ENCODE results near the gene PIK3CD.
"Not testable (repeated sequence)": the region's sequence is repeated elsewhere in the genome, so short reads cannot be mapped to it uniquely, and the experiment has no call there.

PIK3CD gene

DNA sequence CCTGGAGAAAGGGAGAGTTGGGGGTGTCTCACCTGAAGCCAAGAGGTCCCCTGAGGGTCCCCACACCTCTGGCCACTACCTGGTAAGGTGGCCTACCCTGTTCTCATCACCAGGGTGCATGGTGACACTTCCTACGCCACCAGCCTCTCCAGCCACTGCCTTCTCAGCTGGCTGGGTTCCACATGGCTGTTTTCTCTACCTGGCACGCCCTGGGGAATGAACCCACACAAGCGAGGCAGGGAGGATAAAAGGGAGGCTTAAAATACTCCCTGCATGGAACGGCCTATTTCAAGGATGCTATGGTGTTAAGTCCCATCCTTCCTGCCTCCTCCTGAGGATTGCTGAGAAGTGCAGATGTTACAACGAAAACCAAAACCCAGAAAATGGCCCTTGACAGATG is 84.7 kb downstream of the PIK3CD start:
- DNase-seq (ENCODE audit: low read depth), result no peak

DNA sequence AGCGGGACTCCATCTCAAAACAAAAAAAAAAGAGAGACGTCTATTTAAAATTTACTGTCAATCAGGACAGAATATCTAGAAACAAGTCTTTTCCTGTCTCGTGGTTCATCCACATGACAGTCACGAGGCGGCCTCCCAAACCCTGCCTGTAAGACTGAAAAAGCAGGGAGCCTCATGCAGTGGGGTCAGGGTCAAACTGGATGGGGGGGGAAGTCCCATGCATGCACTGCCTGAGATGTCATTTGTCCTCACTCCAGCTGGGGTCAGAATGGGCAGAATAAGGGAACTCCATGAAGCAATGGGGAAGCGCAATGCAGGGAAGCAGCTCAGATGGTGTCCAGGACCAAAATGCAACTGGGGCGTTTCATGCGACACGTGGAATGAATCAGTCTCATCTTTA is 85.5 kb downstream of the PIK3CD start:
- DNase-seq (ENCODE audit: low read depth), result no peak

DNA sequence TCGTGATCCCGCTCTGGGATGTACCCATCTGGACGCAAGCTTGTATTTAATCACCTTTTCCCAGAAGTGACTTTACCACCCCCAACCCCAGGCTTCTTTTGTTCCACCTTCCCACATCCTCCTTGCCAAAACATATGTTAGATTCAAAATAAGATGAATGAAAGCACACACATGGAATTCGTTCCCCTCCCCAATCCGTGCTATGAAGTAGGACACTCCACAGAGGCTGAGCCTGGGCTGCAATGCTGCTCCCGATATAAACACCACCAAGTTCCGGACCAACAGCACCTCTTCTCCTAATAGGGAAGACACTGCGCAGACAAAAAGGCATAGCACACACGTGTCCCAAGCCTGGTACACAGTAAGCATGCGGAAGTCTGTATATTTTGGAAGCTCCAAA is 86.1 kb downstream of the PIK3CD start:
- DNase-seq (ENCODE audit: low read depth), result no peak

DNA sequence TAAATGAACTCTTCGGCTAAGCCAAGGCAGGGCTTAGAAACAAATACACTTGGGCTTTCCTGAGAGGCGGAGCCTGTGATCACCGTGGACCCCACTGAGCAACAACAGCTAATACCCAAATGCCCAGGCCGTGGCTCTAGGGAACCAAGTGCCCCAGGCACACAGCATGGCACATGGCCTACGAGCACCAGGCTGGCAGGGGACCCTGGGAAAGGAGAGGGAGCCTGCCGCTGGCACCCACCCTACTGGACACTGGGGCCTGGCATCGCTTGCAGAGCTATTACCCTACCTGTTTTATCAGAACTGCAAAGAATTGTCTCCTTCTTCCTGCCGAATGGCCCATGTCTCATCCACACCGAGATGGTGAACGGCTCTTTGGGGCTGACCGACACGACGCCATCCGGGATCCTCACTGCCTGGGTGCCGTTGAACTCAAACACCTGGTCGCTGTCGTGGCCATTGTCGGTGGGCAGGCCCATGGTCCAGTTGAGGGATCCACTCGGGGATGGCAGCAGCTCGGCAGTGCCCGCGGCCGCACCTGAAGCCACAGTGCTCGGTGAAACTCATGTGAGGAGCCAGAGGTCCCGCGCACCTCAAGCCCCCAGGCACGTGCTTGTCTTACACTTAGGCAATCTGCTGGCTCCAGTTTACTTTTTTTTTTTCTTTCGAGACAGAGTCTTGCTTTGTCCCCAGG is 92.7 kb downstream of the PIK3CD start:
- no peak for DNase-seq (ENCODE audit: low read depth)

DNA sequence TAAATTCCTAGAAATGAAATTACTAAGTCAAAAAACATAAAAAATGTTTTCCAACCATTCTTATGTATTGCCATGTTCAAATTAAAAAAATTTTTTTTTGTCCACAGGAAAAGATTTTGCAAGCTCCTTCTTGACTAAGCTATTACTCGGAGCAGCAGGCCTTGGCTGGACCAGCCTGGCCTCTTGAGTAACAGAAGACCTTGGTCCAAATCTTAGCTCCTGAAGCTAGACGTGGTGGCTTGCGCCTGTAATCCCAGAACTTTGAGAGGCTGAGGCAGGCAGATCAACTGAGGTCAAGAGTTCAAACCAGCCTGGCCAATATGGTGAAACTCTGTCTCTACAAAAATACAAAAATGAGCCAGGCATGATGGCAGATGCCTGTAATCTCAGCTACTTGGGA is 94.7 kb downstream of the PIK3CD start:
- DNase-seq (ENCODE audit: low read depth), result peak; percentile 41

DNA sequence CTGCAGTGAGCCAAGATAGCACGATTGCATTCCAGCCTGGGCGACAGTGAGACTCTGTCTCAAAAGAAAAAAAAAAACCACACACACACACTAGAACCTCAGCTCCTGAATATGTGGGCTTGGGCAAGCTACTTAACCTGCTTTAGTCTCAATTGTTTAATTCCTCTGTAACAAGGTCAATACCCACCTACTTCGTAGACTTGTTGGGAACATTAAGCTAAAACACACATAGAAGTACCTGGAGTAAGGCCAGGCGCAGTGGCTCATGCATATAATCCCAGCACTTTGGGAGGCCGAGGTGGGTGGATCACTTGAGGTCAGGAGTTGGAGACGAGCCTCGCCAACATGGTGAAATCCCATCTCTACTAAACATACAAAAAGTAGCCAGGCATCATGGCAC is 95.1 kb downstream of the PIK3CD start:
- no peak for DNase-seq (ENCODE audit: low read depth)

DNA sequence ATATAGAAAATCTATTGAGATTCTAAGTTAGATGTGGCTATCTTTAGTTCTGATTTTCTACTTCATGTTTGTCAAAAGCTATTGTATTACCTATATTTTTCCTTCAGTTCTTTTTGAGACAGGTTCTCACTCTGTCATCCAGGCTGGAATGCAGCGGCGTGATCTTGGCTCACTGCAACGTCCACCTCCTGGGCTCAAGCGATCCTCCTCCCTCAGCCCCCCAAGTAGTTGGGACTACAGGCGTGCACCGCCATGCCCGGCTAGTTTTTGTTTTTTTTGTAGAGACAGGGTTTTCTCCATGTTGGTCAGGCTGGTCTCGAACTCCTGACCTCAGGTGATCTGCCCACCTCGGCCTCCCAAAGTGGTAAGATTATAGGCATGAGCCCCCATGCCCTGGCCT is 96.9 kb downstream of the PIK3CD start:
- DNase-seq (ENCODE audit: low read depth), result not testable (repeated sequence)

DNA sequence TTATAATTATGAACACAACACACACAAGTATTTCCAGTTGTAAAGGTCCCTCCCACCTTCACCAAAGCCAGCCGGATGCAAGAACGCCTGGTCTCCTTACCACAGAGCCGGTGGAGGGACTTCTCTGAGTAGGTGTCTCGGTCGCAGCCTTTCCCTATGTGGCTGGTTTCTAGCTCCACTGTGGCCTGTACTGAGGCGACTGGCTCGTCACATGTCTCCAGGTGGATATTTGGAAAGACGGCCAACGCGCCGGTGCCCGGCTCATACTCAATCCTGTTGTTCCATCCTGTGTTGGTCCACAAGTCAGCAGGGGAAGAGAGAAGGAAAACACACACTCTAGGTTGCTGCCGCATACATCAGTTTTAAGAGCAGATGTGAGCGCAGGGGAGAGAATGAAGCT is 97.8 kb downstream of the PIK3CD start:
- no peak for DNase-seq (ENCODE audit: low read depth)

DNA sequence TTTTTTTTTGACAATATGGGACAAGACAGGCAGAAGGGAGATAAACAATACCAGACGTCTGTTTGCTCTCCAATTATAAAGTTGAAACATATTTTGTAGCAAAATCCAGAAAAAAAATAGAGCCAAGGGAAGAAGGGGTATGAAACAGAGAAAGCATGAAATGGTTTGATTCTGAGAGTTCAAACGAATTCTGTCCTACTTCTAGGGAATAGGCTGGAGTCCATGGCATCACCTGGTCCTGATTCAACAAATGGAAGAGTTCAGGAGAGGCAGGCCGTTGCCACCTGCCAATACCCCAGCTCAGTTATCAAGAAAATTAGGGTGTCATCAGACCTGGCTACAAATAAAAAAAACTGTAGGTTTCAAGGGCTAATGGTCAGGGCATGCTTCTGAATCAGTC is 100.4 kb downstream of the PIK3CD start:
- DNase-seq (ENCODE audit: low read depth), result no peak

DNA sequence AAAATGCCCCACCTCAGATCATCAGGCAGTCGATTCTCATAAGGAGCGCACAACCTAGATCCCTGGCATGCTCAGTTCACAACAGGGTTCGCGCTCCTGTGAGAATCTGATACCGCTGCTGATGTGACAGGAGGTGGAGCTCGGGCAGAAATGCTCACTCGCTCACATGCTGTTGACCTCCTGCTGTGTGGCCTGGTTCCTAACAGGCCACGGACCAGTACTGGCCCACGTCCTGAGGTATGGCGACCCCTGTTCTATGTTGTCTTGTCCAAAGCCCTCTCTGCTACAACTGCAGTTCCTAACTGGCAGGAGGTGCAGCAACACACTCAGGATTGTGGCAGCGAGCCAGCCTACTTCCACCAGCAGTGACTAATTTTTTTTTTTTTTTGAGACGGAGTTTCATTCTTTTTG is 101.6 kb downstream of the PIK3CD start:
- peak; percentile 60 for DNase-seq (ENCODE audit: low read depth)

DNA sequence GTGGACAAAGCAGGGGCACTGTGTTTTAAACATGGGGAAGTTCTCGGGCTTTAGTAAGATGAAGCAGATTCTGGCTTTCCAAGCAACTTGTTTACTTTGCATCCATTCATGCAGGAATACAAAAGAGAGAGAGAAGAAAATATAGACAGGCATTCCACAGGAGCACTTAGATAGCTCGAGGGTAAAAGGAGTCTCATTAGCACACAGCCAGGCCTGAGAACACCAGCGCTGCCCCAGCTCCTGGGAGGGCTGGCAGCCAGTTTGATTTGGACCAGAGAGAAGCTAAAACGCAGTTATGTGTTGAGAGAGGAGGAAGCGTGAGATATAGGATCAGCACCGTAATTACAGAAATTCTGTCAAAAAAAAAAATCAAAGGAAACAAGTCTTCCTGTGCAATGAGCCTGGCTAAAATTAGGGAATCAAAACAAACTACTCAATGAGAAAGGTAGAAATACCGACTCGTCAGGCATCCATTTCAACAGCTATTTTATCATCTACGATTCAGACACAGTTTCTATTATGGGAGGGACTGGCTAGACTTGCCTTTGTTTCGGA is 104.0 kb downstream of the PIK3CD start:
- no peak for DNase-seq (ENCODE audit: low read depth)

DNA sequence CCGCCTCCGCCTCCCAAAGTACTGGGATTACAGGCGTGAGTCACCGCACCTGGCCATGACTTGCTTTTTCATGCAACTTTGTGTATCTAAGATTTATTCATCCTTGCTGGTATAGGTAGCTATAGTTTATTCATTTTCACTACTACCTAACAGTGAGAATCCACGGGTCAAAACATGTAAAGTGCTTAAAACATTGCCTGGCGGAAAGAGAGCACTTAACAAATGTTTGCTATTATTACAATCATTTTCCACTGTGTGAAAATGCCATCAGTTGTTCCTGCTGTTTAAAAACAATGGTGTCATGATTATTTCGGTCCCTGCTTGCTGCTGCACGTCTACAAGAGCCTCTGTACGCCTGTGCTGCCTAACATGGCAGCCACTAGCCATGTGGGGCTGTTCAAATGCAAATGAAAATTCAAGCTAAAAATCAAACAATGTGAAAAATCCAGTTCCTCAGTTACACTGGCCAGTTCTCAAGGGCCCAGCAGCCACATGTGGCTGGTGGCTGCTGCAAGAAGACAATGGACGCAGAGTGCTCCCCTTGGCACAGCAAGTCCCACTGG is 107.1 kb downstream of the PIK3CD start:
- no peak for DNase-seq (ENCODE audit: low read depth)

DNA sequence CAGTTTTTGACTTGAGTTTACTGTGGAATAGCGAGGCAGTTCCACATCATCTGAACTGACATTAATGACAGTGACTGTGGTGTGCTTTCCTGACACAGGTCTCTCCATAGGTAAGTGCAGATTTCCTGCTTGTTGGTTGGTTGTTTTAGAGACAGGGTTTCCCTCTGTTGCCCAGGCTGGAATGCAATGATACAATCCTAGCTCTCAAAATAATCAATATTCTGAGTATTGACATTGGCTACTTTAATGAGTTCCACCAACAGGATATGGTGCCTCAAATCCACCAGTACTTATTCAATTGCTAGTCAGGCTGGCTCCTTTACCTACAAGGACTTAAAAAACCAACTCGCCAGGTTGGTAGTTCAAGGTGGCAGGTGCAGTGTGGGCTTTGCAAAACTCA is 108.4 kb downstream of the PIK3CD start:
- DNase-seq (ENCODE audit: low read depth), result no peak

DNA sequence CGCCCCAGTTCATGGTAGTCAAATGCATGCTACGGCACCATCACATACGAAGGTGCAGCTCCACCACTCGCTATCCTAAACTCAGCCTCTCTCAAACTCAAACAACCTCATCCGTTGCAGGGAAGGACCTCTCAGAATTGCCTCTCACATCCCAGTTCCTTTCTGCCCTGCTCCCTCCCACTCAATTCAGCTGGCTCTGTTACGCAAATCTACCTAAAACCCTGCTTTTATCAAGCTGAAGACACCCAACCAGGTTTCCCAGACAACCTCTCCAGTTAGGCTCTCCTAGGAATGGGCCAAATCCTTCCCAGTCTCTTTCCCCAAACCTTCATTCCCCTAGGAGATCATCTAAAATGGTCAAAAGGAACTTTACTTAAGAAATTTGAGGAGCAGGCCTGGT is 109.3 kb downstream of the PIK3CD start:
- DNase-seq (ENCODE audit: low read depth), result no peak

DNA sequence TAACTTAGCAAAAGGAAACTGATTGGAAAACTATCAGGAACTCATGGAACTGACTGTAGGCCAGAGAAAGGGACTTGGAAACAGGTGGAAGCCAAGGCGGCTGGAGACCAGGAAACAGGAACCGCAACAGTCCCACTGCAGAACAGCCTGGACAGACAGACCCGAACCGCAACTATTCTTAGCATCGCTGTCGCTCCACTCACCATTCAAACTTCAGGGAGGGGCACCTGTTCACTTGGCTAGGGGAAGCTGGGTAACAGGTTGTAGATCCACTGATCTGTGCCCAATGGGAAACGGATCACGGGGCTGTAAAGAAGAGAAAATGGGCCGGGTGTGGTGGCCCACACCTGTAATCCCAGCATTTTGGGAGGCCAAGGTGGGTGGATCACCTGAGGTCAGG is 110.3 kb downstream of the PIK3CD start:
- no peak for DNase-seq (ENCODE audit: low read depth)

DNA sequence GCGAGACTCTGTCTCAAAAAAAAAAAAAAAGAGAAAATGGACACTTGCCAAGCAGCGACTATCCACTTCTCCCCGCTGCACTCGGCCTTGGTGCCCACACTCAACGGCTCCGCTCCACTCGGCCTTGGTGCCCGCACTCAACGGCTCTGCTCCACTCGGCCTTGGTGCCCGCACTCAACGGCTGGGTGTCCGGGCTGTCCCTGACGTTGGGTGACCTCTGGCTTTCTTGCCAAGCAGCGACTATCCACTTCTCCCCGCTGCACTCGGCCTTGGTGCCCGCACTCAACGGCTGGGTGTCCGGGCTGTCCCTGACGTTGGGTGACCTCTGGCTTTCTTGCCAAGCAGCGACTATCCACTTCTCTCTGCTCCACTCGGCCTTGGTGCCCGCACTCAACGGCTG is 110.9 kb downstream of the PIK3CD start:
- not testable (repeated sequence) for DNase-seq (ENCODE audit: low read depth)

DNA sequence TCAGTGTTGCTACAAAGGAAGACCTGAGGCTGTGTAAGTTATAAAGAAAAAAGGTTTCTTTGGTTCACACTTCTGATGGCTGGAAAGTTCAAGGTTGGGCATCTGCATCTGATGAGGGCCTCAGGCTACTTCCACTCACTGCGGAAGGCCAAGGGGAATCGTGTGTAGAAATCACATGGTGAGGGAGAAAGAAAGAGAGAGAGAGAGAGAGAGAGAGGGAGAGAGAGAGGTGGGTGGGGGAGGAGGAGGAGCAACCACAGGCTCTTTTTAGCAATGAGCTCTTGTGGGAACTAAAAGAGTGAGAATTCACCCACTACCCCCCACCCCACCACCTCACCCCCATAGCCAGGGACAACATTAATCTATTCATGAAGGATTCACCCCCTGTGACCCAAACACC is 112.4 kb downstream of the PIK3CD start:
- no peak for DNase-seq (ENCODE audit: low read depth)

DNA sequence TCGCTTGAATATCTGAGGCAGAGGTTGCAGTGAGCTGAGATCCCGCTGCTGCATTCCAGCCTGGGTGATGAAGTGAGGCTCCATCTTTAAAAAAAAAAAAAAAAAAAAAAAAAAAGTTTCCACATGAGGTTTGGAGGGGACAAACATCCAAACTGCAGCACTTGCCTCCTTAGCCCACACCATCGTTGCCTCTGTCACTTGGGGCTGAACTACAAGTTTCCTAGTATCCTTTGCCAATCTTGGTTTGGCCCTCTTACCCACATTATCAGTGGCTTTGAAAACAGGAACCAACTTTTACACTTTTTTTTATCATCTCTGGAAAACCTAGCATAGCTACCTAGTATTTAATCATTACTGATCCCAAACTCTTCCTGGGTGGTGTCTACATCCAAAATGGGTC is 113.0 kb downstream of the PIK3CD start:
- no peak for DNase-seq (ENCODE audit: low read depth)

DNA sequence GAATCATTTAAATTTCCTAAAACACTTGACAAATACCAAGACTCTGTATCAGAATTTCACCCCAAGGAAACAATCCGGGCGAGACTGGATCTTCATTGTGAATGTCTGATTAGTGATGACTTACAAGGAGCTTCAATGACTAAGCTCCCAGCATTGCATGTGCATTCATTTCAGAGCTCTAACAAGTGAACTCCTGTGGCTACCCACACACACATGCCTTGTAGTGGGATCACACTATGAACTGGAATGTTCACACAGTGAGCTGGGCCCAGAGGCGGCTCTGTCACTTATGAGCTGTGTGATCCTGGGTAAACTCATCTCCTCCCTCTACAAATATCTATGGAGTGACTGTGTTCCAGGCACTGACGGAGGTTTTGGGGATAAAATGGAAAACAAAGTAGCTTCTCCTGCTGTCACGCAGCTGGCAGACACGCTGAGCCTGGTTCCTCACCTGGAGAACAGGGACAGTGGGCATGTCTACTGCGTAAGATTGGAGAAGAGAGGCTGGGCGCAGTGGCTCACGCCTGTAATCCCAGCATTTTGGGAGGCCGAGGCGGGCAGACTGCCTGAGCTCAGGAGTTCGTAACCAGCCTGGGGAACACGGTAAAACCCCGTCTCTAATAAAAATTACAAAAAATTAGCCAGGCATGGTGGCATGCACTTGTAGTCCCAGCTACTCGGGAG is 115.4 kb downstream of the PIK3CD start:
- peak; percentile 98 for DNase-seq (ENCODE audit: low read depth)

DNA sequence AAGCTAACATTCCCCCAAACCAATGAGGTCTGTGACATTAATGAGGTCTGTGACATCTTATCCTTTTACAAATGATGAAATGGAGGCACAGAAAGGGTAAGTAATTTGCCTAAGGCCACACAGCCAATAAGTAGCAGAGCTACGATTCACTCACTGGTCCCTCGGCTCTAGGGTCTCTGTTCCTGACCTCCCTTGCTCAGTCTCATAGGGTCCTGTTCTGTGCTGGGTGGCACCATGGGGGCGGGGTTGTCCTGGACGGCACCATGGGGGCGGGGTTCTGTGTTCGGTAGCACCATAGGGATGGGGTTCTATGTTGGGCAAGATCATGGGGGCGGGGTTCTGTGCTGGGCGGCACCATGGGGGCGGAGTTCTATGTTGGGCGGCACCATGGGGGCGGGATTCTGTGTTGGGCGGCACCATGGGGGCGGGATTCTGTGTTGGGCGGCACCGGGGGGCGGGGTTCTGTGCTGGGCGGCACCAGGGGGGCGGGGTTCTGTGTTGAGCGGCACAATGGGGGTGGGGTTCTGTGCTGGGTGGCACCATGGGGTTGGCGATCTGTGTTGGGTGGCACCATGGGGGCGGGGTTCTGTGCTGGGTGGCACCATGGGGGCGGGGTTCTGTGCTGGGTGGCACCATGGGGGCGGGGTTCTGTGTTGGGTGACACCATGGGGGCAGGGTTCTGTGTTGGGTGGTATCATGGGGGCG is 116.6 kb downstream of the PIK3CD start:
- no peak for DNase-seq (ENCODE audit: low read depth)

DNA sequence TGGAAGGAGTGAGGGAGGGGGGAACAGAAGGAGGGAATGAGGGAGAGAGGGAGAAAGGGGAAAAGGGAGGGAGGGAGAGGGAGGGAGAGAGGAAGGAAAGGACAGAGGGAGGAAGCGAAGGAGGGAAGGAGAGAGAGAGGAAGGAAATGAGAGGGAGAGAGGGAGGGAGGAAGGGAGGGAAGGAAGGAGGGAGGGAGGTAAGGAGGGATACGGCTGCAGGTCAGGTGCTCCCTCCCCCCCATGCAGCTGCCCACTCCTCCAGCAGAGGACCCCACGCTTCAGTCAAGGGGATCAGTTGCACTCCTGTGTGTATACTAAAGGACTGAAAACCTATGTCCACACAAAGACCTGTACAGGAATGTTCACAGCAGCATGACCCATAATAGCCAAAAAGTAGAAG is 117.5 kb downstream of the PIK3CD start:
- no peak for DNase-seq (ENCODE audit: low read depth)

DNA sequence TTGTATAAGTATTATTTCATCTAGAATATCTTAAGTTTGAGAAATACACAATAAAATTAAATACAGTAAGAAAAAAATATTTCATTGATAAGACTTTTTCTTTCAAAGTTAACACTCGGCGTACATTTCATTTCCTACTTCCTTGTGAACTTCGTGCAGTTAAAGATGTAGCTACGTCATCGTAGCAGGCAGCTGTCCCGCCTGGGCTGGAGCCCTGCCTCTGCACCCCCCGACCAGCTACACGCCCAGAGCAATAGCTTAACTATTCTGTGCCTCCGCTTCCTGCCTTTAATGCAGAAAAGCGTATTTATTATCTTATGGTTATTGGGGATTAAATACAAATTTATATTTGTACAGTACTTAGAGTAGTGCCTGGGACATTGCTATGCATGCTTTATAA is 118.8 kb downstream of the PIK3CD start:
- DNase-seq (ENCODE audit: low read depth), result no peak

Measured in stromal cell of bone marrow (primary cell).